GM21786 (cell line): ENCODE data around the gene HOMEZ.
"Not testable (repeated sequence)": the region's sequence is repeated elsewhere in the genome, so short reads cannot be mapped to it uniquely, and the experiment has no call there.

ENCODE experiments used
- ATAC-seq: cut with Tn5 transposase; IDR thresholded peaks from one replicate; pipeline ENCODE4 v1.9.1; 2021; ENCODE audit not compliant: unreplicated experiment

The HOMEZ gene, protein sequence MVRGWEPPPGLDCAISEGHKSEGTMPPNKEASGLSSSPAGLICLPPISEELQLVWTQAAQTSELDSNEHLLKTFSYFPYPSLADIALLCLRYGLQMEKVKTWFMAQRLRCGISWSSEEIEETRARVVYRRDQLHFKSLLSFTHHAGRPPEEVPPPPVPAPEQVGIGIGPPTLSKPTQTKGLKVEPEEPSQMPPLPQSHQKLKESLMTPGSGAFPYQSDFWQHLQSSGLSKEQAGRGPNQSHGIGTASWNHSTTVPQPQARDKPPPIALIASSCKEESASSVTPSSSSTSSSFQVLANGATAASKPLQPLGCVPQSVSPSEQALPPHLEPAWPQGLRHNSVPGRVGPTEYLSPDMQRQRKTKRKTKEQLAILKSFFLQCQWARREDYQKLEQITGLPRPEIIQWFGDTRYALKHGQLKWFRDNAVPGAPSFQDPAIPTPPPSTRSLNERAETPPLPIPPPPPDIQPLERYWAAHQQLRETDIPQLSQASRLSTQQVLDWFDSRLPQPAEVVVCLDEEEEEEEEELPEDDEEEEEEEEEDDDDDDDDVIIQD

DNA sequence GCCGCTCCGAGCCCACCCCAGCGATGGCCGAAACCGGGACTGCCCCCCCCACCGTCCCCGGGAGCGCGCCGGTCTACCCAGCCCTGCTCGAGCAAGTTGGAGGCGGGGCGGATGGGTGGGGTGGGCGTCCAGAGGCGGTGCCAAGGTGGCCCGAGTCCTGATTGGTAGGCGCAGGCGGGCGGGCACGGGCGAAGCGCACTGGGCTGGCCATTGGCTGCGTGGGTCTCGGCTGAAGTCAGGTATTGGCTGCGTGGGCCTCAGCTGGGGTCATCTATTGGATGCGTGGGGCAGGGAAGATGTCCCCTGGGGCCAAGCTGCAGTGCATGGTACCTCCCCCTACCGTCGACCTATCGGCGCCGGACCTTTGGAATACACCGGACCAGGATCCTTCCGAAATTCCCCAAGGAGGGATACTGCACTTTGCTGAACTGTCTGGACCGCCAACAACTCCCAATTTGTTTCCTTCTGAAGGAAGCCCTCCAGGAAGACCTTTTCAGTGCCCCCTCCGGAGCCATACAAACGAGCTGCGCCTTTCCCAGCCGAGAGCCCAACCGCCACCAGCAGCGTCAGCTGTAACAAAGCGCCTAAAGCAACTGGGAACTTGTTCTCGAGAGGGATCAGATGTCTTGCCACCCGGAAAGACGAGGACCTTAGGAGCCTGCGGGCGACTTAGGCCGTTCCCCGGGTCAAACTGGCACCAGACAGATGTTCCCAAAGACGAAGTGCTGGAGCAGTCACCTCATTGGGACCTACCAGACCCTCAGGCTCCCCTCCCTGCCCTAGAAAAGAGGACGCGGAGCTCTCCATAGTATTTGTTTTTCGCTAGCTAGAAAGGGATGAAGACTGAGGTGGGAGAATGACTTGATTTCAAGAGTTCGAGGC lies at the start of gene HOMEZ:
TSS of gene HOMEZ (minus strand) at position 113 of the 882 bp plus-strand sequence. CDS start 180 bp downstream, outside the sequence.
- peak; percentile 98 for ATAC-seq

DNA sequence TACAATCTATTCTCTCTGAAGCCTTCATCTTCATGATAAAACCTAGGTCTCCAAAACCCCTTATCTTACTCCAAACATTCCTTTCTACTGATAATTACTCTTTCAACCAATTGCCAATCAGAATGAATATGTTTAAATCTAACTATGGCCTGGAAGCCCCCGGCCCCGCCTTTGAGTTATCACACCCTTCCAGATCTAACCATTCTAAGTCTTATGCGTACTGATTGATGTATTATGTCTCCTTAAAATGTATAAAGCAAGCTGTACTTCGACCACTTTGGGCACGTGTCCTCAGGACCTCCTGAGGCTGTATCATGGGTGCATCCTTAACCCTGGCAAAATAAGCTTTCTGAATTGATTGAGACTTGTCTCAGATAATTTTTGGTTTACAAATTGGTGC lies 49.7 kb upstream of the HOMEZ start:
- no peak for ATAC-seq

DNA sequence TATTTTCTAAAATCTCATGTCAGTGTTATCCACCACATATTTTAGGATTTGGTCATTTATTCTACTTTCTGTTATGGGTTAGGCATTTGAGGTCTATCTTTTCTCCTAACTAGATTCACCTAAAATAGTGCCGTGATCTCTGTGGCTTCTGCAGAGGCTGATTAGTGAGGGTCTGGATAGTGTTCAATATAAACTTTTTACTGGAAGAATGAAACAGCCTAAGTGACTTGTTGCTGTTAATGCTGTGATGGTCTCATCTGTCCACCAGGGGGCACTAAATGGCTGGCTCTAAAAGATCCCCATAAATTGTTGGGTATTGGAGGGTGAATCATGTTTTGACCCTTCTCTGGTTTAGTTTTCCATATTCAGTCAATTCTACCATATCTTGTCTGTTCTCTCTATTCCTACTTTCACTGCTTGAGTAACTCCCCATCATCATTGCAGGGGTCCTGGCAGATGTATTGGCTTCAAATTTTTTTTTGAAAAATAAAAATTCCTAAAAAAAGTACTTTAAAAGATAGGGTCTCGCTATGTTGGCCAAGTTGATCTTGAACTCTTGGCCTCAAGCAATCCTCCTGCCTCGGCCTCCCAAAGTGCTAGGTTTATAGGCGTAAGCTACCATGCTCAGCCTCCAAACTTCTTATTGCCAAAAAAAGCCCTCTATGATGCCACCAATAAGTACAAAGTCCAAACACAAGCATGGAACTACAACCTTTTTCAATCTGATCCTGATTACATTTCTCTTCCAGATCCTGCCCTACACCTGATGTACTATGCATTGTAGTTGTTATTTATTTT lies 42.2 kb upstream of the HOMEZ start:
- no peak for ATAC-seq

DNA sequence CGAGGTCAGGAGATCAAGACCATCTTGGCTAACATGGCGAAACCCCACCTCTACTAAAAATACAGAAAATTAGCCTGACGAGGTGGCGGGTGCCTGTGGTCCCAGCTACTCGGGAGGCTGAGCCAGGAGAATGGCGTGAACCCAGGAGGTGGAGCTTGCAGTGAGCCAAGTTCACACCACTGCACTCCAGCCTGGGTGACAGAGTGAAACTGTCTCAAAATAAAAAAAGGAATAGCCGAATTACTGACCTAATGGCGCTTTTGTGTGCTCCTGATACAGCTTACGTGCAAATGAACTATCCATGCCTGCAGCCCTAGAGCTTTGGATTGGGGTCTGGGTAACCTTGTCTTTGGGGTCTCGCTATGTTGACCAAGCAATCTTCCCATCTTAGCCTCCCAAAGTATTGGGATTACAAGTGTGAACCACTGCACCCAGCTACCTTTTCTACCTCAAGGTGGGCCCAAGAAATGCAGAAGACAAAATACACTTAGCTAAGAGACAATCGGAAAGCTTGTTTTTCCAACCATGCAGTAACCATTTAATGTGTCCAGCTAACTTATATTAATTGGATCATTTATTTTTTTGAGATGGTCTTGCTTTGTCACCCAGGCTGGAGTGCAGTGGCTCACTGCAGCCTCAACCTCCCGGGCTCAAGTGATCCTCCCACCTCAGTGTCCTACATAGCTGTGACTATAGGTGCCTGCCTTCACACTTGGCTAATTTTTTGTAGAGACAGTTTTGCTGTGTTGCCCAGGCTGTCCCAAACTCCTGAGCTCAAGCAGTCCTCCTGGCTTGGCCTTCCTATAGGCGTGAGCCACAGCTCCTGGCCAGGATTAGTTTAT lies 40.8 kb upstream of the HOMEZ start:
- ATAC-seq = no peak

DNA sequence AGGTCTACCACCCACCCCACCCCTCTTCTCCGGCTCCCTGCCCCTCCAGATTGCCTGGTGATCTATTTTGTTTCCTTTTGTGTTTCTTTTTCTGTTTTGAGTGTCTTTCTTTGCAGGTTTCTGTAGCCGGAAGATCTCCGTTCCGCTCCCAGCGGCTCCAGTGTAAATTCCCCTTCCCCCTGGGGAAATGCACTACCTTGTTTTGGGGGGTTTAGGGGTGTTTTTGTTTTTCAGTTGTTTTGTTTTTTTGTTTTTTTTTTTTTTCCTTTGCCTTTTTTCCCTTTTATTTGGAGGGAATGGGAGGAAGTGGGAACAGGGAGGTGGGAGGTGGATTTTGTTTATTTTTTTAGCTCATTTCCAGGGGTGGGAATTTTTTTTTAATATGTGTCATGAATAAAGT lies 39.8 kb upstream of the HOMEZ start:
- ATAC-seq = not testable (repeated sequence)

DNA sequence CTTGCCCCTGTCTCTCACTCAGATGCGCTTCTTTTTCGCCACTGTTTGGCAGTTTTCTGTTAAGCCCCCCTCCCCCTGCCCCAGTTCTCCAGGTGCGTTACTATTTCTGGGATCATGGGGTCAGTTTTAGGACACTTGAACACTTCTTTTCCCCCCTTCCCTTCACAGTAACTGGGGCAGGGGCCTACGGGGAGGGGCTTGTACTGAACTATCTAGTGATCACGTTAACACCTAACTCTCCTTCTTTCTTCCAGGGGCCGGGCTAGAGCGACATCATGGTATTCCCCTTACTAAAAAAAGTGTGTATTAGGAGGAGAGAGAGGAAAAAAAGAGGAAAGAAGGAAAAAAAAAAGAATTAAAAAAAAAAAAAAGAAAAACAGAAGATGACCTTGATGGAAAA lies 39.1 kb upstream of the HOMEZ start:
- no peak for ATAC-seq

DNA sequence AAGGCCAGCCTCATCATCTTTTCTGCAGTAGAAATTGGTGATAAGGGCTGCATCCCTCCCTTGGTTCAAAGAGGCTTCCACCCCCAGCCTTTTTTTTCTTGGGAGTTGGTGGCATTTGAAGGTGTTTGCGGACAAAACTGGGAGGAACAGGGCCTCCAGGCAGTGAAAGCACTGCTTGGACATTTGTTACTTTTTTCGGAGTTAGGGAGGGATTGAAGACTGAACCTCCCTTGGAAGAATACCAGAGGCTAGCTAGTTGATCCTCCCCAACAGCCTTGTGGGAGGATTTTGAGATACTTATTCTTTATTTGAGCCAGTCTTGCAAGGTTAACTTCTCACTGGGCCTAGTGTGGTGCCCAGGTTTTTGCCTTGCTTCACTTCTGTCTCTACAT lies 38.5 kb upstream of the HOMEZ start:
- ATAC-seq = no peak

DNA sequence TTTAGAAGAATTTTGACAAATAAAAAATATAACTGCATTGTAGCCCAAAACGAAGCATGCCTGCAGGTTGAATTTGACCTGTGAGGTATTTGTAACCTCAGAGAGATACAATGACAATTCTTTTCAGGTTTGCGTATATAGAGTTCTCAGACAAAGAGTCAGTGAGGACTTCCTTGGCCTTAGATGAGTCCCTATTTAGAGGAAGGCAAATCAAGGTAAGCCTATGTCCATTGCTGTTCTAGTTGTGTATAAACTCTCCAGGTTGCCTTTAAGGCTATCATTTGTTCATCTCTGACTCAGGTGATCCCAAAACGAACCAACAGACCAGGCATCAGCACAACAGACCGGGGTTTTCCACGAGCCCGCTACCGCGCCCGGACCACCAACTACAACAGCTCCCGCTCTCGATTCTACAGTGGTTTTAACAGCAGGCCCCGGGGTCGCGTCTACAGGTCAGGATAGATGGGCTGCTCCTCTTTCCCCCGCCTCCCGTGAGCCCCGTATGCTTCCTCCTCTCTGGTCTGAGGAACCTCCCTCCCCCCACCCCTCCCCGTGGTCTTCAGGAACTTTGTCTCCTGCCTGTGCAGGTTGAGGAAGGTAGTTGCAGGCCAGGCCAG lies 38.0 kb upstream of the HOMEZ start:
- ATAC-seq = no peak

DNA sequence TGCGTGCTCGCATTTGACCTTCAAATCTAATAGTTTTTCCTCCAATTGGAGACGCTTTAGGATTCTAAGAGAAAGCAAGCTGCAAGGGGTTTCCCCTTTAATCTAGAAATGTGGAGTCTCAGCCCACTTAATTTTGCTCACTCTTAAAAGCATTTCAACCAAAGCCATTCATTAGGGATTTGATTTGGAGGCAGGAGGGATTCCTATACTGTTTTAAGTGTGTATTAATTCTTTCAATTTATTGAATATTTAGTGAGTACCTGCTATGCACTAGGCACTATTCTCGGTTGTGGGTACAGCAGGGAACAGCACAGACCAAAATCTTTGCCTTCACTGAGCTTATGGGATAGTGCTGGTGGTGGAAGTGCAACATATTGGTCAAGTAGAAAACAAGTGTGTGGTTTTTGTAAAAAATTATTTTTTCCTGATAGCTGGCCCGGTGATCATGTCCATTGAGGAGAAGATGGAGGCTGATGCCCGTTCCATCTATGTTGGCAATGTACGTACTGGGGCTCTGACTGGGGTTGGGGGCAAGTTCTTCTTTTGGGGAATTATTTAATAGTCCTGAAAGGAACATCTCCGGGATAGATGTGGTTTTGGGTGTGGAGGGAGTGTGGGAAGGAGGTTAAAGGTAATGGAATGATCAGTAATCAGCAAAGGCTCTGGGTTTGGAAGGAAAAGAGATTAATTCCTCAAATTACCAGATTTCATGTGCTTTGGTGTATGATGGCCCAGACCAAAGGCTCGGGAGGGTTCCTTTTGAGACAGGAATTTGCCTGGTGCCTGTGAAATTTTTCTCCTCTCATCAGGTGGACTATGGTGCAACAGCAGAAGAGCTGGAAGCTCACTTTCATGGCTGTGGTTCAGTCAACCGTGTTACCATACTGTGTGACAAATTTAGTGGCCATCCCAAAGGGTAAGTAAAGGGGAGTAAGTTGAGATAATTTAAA lies 36.9 kb upstream of the HOMEZ start:
- no peak for ATAC-seq

DNA sequence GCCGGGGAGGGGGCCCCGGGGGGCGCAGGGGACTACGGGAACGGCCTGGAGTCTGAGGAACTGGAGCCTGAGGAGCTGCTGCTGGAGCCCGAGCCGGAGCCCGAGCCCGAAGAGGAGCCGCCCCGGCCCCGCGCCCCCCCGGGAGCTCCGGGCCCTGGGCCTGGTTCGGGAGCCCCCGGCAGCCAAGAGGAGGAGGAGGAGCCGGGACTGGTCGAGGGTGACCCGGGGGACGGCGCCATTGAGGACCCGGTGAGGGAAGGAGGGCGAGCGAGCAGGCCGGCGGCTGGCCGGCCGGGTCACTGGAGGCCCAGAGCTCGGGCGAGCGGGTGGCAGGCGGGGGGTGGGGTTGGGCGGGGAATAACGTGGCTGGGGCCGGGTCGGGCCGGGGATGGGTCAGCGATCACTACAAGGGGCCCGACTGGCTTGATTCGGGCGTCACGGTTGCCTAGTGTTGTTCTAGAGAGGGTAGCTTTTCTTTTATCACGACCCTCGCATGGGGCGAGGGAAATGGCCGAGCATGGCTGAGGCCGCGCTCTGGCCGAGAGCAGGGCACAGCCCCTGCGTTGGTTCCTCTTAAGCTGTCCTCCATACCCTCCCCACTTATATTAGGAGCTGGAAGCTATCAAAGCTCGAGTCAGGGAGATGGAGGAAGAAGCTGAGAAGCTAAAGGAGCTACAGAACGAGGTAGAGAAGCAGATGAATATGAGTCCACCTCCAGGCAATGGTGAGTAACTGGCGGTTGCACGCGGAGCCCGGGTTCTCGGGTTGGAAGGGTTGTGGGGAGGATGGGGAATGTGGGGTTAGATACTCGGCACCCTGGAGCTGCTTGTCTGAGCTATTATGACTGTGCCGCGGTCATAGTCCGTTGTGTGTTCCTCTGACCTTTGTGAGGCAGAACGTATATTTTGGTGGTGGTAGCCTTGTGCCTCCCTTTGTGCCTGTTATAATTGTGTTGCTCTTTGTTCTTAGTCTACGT lies 35.9 kb upstream of the HOMEZ start:
- ATAC-seq = peak; percentile 2

DNA sequence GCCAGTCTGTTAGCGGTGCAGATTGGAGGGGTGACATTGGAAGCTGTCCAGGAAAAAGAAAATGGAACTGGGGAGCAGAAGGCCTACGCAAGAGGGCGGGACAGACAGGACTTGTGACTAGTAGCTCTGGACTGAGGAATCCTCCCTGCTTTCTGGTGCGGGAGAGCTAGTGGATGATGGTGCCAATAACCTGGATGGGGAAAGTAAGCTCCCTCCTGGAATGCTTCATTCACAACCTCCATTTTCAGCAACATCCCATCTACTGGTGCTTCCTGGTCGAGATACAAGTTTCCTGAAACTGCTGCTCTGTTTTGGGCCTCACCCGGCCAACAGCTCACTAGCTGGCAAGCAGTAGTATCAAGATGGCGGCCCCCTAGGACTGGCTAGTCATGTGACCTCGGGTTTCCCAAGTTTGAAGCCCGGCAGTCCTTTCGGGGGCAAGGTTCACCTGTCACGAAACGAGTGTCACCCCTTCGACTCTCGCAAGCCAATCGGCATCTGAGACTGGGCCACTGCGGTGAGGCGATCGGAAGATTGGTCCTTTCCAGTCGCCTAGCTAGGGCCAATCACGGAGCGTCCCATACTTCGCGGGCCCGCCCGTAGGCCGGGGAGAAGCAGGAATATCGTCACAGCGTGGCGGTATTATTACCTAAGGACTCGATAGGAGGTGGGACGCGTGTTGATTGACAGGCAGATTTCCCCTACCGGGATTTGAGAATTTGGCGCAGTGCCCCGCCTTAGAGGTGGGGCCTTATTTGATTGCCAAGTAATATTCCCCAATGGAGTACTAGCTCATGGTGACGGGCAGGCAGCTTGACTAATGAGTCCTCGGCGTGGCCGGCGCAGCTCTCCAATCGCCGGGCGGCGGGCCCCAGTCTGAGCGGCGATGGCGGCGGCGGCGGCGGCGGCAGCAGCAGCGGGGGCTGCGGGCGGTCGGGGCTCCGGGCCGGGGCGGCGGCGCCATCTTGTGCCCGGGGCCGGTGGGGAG lies 34.9 kb upstream of the HOMEZ start, which contains the start of gene PABPN1:
TSS of gene PABPN1 (plus strand) at position 874 of the 988 bp plus-strand sequence. CDS start at position 887, 13 bp downstream.
- ATAC-seq = peak; percentile 88

DNA sequence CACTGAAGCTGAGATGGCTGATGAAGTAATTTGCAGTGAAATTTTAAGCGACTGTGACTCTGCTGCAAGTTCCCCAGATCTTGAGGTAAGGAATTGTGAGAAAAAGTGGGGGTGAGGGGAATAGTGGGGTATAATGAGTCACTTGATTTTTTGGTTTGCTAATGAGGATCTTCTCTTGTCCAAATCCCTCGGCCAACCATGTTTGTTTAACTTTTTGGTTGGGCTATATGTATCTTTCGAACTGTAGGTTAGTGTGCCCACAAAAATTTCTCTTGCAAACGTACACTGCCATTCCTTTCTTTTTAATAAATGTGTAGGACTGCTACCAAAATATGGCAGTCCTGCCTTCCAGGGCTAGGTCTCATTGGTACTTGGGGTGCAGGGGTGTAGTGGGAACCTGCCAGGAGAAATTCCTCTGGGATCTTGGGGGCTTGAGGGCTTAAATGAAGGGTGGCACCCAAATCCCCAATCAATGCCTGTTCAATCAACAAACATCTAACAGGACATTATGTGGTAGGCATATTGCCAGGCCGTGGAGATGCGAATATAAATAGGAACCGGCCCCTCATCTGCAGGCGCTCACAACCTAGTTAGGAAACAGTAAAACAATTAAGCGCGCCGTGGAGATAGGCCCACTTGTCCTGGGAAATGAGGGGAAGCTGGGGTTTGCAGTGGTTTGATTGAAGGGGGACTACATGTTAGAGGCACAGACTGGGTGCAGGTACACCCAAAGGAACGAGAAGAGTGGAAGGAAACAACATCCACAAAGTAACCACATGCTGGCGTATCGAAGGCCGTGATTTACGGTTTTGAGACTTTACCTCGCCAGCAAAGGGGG lies 34.0 kb upstream of the HOMEZ start:
- no peak for ATAC-seq

DNA sequence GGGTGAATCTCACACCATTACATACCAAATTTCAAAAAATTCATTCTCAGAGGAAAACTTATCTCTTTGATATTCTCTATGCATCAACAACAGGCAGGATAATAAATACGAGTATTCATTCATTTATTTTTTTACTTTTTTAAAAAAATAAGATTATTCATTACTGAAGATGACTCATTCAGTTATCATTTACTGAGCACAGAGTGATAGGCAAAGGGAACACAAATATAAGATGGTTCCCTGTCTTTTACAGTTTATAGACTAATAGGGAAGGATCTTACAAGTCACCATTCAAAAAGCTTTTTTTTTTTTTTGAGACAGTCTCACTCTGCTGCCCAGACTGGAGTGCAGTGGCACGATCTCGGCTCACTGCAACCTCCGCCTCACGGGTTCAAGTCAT lies 30.4 kb upstream of the HOMEZ start:
- no peak for ATAC-seq

DNA sequence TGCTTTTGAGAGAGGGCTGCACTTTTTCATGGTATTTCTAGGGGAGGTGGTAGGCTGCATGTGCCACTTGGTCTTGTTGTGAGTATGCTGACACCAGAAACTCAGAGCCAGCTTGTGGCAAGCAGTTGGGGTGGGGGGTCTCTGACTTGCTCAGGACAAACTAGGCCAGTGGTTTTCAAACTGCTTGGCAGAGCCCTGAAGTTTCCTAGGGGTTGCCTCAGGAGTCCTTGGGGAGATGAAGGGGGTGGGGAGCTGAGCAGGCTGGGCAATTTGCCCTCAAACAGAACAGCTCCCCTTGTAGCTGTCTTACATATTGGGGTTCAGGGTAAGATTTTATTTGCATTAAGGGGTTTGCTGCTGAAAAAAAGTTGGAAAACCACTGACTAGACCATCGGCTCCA lies 24.6 kb upstream of the HOMEZ start:
- no peak for ATAC-seq
